ENCODE measurements around the gene CDC45.
"Not testable (repeated sequence)": the region's sequence is repeated elsewhere in the genome, so short reads cannot be mapped to it uniquely, and the experiment has no call there.

CDC45 gene

DNA sequence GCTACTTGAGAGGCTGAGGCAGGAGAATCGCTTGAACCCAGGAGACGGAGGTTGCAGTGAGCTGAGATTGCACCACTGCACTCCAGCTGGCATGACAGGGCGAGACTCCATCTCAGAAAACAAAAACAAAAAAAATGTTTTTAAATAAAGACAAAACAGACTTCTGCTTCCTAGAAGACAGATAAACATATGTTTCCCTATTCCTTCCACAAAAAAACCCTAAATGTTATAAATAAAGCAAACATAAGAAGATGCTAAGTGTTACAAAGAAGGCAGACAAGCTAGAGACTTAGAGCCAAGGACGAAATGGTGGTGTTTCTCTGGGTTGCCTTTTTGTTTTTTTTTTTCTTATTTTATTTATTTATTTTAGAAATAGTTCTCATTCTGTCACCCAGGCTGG is 50.1 kb downstream of the CDC45 start:
- H3K4me3 ChIP-seq (replicated peaks; ENCODE audit: low read depth, low read length): no peak overlapping the region
- H3K27me3 ChIP-seq (replicated peaks; ENCODE audit: control insufficient read depth, insufficient read depth, low read length): no peaks in the 10 kb centered on the region; the same call in 1 of the 2 replicates
- DNase-seq (ENCODE audit: extremely low read depth, insufficient read length): no peak
- H3K36me3 ChIP-seq (ENCODE audit: control insufficient read depth, insufficient read depth, low read length): no peaks in the 10 kb centered on the region
- TF ChIP-seq CTCF (IDR thresholded peaks at IDR 0.05; ENCODE audit: insufficient read depth, low read length, poor library complexity, severe bottlenecking): no peak

- no peak for DNase-seq (ENCODE audit: extremely low read depth, insufficient read length)
- no peak overlapping the region for H3K4me3 ChIP-seq (replicated peaks; ENCODE audit: low read depth, low read length)
- H3K27me3 ChIP-seq (replicated peaks; ENCODE audit: control insufficient read depth, insufficient read depth, low read length): no peaks in the 10 kb centered on the region
- no peaks in the 10 kb centered on the region for H3K36me3 ChIP-seq (ENCODE audit: control insufficient read depth, insufficient read depth, low read length)
- no peak for TF ChIP-seq CTCF (IDR thresholded peaks at IDR 0.05; ENCODE audit: insufficient read depth, low read length, poor library complexity, severe bottlenecking)
Observed at GRCh38 chr22:19530751-19531150, 51.0 kb downstream of the CDC45 start.

GRCh38 chr22:19531327-19531726 is 51.6 kb downstream of the CDC45 start:
- not testable (repeated sequence) for H3K27me3 ChIP-seq (replicated peaks; ENCODE audit: control insufficient read depth, insufficient read depth, low read length); H3K36me3 ChIP-seq (ENCODE audit: control insufficient read depth, insufficient read depth, low read length); DNase-seq (ENCODE audit: extremely low read depth, insufficient read length); H3K4me3 ChIP-seq (replicated peaks; ENCODE audit: low read depth, low read length)

- no peak overlapping the region for H3K4me3 ChIP-seq (replicated peaks; ENCODE audit: low read depth, low read length)
- no peaks in the 10 kb centered on the region for H3K27me3 ChIP-seq (replicated peaks; ENCODE audit: control insufficient read depth, insufficient read depth, low read length)
- TF ChIP-seq CTCF (IDR thresholded peaks at IDR 0.05; ENCODE audit: insufficient read depth, low read length, poor library complexity, severe bottlenecking): no peak
- no peaks in the 10 kb centered on the region for H3K36me3 ChIP-seq (ENCODE audit: control insufficient read depth, insufficient read depth, low read length)
- no peak for DNase-seq (ENCODE audit: extremely low read depth, insufficient read length)
Observed at GRCh38 chr22:19533049-19533626, 53.4 kb downstream of the CDC45 start.

DNA sequence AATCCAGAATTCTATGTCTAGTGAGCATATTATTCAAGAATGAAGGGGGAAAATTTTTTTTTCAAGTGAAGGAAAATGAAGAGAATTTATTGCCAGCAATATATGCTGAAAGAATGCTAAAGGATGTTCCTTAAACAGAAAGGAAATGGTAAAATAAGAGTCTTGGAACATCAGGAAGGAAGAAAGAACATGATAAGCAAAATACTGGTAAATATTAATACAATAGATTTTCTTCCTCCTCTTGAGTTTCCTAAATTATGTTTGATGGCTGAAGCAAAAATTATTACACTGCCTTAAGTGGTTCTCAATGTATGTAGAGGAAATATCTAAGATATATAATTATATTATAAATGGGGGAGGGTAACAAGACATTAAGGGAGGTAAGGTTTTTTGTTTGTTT is 54.1 kb downstream of the CDC45 start:
- Histone ChIP-seq H3K36me3 (ENCODE audit: control insufficient read depth, insufficient read depth, low read length) (no peaks in the 10 kb centered on the region), H3K4me3 (replicated peaks; ENCODE audit: low read depth, low read length) (no peak overlapping the region), H3K27me3 (replicated peaks; ENCODE audit: control insufficient read depth, insufficient read depth, low read length) (no peaks in the 10 kb centered on the region)
- DNase-seq (ENCODE audit: extremely low read depth, insufficient read length): no peak
- TF ChIP-seq CTCF (IDR thresholded peaks at IDR 0.05; ENCODE audit: insufficient read depth, low read length, poor library complexity, severe bottlenecking): no peak

DNA sequence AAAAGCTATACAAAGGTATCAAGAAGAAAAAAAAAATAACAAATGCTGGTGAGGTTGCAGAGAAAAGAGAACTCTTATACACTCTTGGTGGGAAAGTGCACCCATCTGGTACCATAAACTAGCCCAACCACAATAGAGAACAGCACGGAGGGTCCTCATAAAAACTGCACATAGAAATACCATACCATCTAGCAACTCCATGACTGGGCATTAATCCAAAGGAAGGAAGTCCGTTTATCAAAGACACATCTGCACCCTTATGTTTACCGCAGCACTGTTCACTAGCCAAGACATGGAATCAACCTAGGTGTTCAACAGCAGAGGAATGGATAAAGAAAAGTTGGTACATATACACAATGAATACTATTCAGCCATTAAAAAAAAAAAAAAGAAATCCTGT is 55.3 kb downstream of the CDC45 start:
- no peak for DNase-seq (ENCODE audit: extremely low read depth, insufficient read length)
- no peaks in the 10 kb centered on the region for H3K27me3 ChIP-seq (replicated peaks; ENCODE audit: control insufficient read depth, insufficient read depth, low read length)
- TF ChIP-seq CTCF (IDR thresholded peaks at IDR 0.05; ENCODE audit: insufficient read depth, low read length, poor library complexity, severe bottlenecking): no peak

More for the DNA sequence above, 55.3 kb downstream of the CDC45 start:
- Histone ChIP-seq H3K36me3 (ENCODE audit: control insufficient read depth, insufficient read depth, low read length) (no peaks in the 10 kb centered on the region), H3K4me3 (replicated peaks; ENCODE audit: low read depth, low read length) (no peak overlapping the region)

All from GM06990 (cell line).